ENCODE results near the gene HGF.
"Not testable (repeated sequence)": the region's sequence is repeated elsewhere in the genome, so short reads cannot be mapped to it uniquely, and the experiment has no call there.

HGF gene

DNA sequence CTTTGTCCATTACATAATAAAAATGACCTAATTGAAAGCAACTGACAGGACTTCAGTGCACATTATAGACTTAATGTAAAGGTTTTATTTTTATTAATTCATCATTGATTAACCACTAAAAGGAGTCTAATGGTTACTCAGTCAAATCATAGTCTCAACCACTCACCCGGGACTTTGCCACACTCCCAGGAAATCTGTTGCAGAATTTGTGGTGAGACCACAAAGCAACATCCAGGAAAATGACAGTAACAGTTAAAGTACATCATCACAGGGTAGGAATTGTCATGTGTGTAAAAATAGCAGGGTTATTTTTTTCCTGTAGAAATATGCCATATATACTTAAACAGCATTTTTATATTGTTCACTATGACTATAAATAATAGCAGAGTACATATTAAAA lies 6.3 kb upstream of the HGF start:
- FAIRE-seq = no peak

- no peak for FAIRE-seq
Observed at GRCh38 chr7:81775560-81775959, 5.7 kb upstream of the HGF start.

DNA sequence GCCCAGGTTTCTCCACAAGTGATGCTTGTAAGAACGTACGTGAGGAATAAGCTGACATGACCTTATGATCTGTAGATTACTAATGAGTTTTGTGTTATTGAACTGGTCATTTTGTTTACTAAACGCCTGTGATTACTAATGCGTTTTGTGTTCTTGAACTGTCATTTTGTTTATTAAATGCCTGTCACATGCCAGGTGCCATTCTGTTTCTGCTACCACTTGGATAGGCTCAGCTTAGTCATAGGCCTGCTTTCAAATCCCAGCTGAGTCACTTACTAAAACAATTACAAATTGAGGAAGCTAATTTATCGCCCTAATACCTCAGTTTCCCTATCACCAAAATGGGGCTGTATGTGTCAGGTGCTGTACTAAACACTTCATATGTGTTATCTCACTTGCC lies 4.7 kb upstream of the HGF start:
- FAIRE-seq = no peak

- FAIRE-seq = no peak
Observed at GRCh38 chr7:81770728-81771223, 929 bp upstream of the HGF start.

DNA sequence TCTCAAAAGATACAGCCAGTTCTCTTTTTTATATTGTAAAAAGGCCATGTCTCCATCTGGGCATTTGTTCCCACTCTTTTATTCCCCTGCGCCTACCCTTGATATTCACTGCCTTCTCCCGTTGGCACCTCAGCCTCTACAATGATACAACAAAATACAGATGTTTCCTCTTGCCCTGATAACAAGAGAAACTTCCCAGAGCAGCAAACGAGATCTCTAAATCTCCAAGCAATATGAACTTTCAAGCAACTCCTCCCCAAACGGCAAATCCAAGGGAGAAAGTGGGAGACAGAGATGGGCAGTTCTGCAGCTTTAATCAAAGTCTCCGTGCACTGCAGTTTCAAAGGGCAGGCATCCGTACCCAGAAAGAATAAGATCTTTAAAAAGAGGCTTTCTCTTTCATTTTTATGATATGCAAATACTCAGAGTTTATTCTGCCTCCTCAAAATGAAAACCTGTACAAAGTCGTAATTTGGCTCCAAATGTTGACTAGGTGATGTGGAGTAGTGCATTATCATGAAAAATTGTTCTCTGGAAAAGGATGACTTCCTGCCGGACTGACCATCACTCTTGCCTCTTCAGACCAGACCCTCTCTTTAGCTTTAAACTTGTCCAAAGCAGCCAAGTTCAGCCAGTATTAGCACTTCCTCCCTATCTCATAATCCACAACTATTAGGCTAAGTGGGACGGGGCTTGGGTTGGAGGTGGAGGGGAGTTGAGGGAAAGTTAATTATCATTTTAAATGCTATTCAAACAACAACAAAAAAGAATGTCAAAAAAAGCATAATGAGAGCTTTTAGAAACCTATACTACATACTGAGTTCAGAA lies 682 bp downstream of the HGF start:
- no peak for FAIRE-seq

DNA sequence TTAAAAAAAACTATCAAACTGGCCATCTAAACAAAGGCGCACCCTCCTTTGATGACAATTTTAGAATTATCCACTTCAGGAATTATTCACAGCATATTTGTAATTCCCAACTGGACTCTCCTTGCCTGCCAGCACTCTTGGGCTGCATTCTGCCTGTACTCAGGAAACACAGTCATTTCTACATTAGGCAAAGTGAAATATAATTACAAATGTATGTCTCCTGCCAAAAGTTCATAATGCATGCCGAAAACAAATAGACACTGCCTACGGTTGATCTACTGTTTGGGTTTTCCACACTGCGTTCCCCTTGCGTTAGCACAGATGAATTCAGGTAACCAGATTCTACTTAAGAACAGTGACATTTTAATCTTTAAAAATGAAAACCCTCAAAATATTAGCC lies 1.9 kb downstream of the HGF start:
- FAIRE-seq = no peak

- no peak for FAIRE-seq
Observed at GRCh38 chr7:81761821-81762220, 8.0 kb downstream of the HGF start.

GRCh38 chr7:81761031-81761430 lies 8.8 kb downstream of the HGF start:
- no peak for FAIRE-seq

- FAIRE-seq = no peak
Observed at GRCh38 chr7:81754918-81755696, 14.7 kb downstream of the HGF start.

DNA sequence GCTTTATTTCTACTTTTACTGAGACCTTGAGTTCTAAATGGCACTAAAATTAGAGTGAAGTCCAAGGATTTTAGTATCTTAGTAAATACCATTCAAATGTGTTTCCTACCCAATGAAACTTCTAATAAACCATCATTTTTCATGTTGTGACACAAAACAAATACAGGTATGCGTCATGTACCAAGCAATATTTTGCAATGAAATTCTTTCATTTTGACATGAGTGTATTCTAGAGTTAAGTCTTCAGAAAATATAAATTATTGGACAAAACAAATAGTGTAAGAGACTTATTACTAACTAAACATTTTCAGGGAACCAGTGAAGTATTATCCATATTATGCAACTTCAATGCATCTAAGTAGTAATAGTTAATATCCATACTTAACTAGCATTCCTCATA lies 16.5 kb downstream of the HGF start:
- FAIRE-seq = no peak

DNA sequence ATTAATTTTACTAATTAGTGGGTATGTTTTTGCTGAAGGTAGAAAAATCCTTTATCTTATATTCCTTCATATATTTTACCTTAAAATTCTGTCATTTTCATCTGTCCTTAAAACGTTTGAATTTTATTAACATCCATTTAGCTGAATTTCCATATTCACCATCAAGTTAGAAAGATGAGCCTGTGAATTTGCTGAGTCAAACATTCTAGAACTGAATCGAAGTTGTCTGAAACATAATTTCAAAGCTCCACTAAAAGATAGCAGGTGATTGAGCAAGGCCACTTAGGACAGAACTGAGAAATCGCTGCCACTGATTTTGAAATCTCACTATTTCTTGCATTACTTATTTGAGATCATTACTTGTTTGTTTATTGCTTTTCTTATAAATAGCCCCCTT lies 17.5 kb downstream of the HGF start:
- no peak for FAIRE-seq

DNA sequence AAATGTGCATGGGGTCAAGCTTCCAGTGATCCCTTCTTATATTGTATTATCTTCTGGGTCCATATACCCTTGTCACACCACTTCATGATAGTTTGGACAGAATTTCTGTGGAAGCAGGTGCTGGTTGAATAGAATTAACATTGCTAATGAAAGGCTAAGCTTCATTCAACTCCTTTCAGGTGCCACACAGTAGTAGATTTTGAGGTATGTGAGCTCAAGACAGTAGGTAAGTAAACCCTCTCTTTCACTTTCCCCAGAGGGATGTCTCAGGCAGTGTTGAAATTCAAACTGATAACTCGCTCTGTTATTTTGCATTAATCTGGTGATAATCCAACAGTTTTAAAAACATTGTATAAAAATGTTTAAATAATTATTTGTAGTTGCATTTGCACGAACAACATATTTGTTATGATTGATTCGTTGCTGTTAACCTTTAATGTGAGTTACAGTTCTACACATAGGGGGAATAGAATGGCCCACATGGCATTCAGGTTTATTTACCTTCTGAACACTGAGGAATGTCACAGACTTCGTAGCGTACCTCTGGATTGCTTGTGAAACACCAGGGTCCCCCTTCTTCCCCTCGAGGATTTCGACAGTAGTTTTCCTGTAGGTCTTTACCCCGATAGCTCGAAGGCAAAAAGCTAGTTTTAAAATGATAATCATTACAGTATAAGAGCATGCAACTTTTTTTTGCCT lies 18.1 kb downstream of the HGF start:
- FAIRE-seq = no peak

- no peak for FAIRE-seq
Observed at GRCh38 chr7:81745637-81746036, 24.2 kb downstream of the HGF start.

DNA sequence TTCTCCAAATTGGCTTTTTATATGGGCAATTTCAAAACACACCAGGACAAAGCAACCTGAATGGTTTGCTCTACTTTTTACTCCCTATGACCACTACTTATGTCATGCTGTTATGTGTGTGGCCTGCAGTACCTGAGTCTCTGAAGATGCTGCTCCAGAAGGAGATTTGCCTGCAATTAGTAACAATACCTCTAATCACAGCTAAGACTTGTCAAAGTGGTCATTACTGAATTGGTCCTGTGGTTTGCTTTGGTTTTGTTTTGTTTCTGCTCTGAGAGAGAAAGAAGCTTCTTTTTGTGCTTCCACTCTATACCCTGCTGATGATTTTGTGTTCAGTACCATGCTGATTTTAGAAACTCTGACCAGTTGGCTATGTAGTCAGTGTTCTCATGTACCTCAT lies 25.5 kb downstream of the HGF start:
- FAIRE-seq = no peak

DNA sequence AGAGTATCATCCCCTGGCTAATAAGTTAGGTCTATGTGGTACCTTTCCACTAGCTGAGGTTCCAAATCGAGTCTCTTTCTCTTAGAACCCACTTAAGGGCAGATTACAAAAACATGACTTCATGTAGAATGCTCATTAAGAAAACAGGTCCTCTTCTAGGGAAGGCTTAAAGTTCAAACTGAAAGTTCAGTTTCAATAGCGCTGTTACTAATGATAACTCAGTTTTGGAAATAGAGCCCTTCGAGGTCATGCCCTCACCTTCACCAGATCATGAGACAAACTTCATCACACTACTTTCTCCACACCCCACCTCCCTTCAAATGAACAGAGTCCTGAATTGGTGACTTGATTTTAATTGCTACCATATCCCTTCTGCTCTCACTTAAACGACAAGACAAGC lies 26.2 kb downstream of the HGF start:
- FAIRE-seq = no peak

GRCh38 chr7:81743201-81743600 lies 26.6 kb downstream of the HGF start:
- no peak for FAIRE-seq

DNA sequence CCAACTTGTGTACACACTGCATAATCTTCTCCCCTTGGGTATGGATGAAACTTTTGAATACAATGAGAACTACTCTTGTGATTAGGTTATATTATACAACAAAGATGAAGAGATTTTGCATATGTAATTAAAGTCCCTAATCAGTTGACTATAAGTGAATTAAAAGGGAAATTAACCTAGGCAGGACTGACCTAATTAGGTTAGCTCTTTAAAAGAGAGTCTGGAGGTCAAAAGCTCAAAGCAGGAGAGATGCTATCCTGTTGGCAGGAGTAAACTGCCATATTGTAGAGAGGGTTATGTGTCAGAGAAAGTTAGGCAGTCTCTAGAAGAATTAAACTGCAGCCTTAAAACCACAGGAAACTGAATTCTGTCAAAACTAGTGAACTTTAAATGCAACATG lies 29.4 kb downstream of the HGF start:
- no peak for FAIRE-seq

DNA sequence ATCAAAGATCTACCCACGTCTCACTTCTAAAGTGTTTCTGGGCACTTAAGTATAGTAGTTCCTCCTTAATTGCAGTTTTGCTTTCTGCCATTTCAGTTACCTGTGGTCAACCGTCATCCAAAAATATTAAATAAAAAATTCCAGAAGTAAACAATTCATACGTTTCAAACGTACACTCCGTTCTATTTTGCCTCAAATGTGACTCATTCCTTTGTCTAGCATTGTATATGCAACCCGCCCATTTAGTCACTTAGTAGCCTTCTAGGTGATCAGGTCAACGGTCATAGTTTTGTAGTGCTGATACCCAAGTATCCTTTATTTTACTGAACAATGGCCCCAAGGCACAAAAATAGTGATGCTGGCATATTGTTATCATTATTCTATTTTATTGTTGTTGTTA lies 33.8 kb downstream of the HGF start:
- no peak for FAIRE-seq

- no peak for FAIRE-seq
Observed at GRCh38 chr7:81725812-81726127, 44.1 kb downstream of the HGF start.

- no peak for FAIRE-seq
Observed at GRCh38 chr7:81725003-81725811, 44.6 kb downstream of the HGF start.

- not testable (repeated sequence) for FAIRE-seq
Observed at GRCh38 chr7:81722250-81722649, 47.6 kb downstream of the HGF start.

- FAIRE-seq = peak; percentile 78
Observed at GRCh38 chr7:81721437-81721836, 48.4 kb downstream of the HGF start.

- no peak for FAIRE-seq
Observed at GRCh38 chr7:81719865-81720264, 50.0 kb downstream of the HGF start.

All from endometrium (tissue), 2 donors.